WTC11 (cell line): Measurements from ENCODE around the gene SETX. TPM values are rescaled to one million over a fixed set of nuclear protein-coding genes. Genes with fewer than 3 reads are reported as not detected.

Experiments used
- ATAC-seq: fragments of 200-7000 bp; cut with Tn5 transposase; 2 replicates; pipeline ENCODE4 v1.10.0; 2021; ENCODE audit warnings: mild to moderate bottlenecking, moderate library complexity
- CTCF ChIA-PET: fragments of 300-600 bp; sonication (Branson Sonifier 250); formaldehyde crosslinking; loops from one replicate; lab custom pipeline; 2021; ENCODE audit warnings: antibody characterized with exemption; lab: Charles Lee
- POLR2A ChIA-PET: fragments of 350-600 bp; sonication (Branson Sonifier 250); formaldehyde crosslinking; loops from one replicate; lab custom pipeline; 2021; ENCODE audit warnings: antibody characterized with exemption; lab: Charles Lee
- DNase-seq: peaks from one replicate; pipeline ENCODE4 v3.0.0; 2021; ENCODE audit warnings: low spot score
- H3K27ac Mint-ChIP-seq: 2 replicates; pipeline ENCODE4 v1.8.0; 2021; ENCODE audit warnings: mixed read lengths
- H3K27me3 Mint-ChIP-seq: 2 replicates; pipeline ENCODE4 v1.8.0; 2021; ENCODE audit warnings: low read depth, mild to moderate bottlenecking, moderate library complexity, mixed read lengths
- H3K36me3 Mint-ChIP-seq: 2 replicates; pipeline ENCODE4 v1.8.0; 2021; ENCODE audit warnings: mixed read lengths
- H3K4me1 Mint-ChIP-seq: 2 replicates; pipeline ENCODE4 v1.8.0; 2022; ENCODE audit warnings: mixed read lengths
- H3K4me3 Mint-ChIP-seq: 2 replicates; pipeline ENCODE4 v1.8.0; 2021; ENCODE audit warnings: mild to moderate bottlenecking, moderate library complexity, mixed read lengths
- H3K9me3 Mint-ChIP-seq: 2 replicates; pipeline ENCODE4 v1.8.0; 2021; ENCODE audit warnings: mixed read lengths
- ATF2 ChIP-seq: sonication (generic); formaldehyde crosslinking; IDR thresholded peaks from 2 replicates; pipeline ENCODE4 v1.8.1; 2022; ENCODE audit warnings: low read depth, missing genetic modification reagents, borderline replicate concordance
- ATF6 ChIP-seq: sonication (generic); formaldehyde crosslinking; IDR thresholded peaks from 2 replicates; pipeline ENCODE4 v1.8.1; 2023; ENCODE audit warnings: mild to moderate bottlenecking, missing genetic modification reagents
- CBFB ChIP-seq: sonication (generic); formaldehyde crosslinking; IDR thresholded peaks from 2 replicates; pipeline ENCODE4 v1.8.1; 2022; ENCODE audit warnings: mild to moderate bottlenecking, low read depth, missing genetic modification reagents
- CDX4 ChIP-seq: fragments of 250-450 bp; sonication (Bioruptor Pico); IDR thresholded peaks from 2 replicates; pipeline ENCODE4 v1.9.0; 2021; ENCODE audit warnings: moderate library complexity, mild to moderate bottlenecking, inconsistent platforms, borderline replicate concordance
- CREB1 ChIP-seq: sonication (generic); formaldehyde crosslinking; IDR thresholded peaks from 2 replicates; pipeline ENCODE4 v1.8.0; 2023; ENCODE audit warnings: mild to moderate bottlenecking, missing genetic modification reagents
- ELF4 ChIP-seq: sonication (generic); formaldehyde crosslinking; IDR thresholded peaks from 2 replicates; pipeline ENCODE4 v1.8.1; 2022; ENCODE audit warnings: low read depth, mild to moderate bottlenecking, moderate library complexity, missing genetic modification reagents
- ERG ChIP-seq: fragments of 250-450 bp; sonication (Bioruptor Pico); IDR thresholded peaks from 2 replicates; pipeline ENCODE4 v1.8.0; 2021; ENCODE audit warnings: mild to moderate bottlenecking
- ETV6 ChIP-seq: sonication (generic); formaldehyde crosslinking; IDR thresholded peaks from 2 replicates; pipeline ENCODE4 v1.8.1; 2022; ENCODE audit warnings: mild to moderate bottlenecking, missing genetic modification reagents
- FOXK1 ChIP-seq: sonication (generic); formaldehyde crosslinking; IDR thresholded peaks from 2 replicates; pipeline ENCODE4 v1.8.0; 2022; ENCODE audit warnings: mild to moderate bottlenecking, moderate library complexity, missing genetic modification reagents
- GRHL2 ChIP-seq: fragments of 250-450 bp; sonication (Bioruptor Pico); IDR thresholded peaks from 2 replicates; pipeline ENCODE4 v1.8.0; 2022; ENCODE audit warnings: mild to moderate bottlenecking, moderate library complexity; ENCODE audit not compliant: insufficient replicate concordance, severe bottlenecking
- HMGXB4 ChIP-seq: sonication (generic); formaldehyde crosslinking; IDR thresholded peaks from 2 replicates; pipeline ENCODE4 v1.8.1; 2023; ENCODE audit warnings: mild to moderate bottlenecking, moderate library complexity, missing genetic modification reagents
- RORB ChIP-seq: fragments of 250-450 bp; sonication (Bioruptor Pico); IDR thresholded peaks from 2 replicates; pipeline ENCODE4 v1.9.0; 2021; ENCODE audit warnings: mild to moderate bottlenecking
- TEAD4 ChIP-seq: sonication (generic); formaldehyde crosslinking; IDR thresholded peaks from 2 replicates; pipeline ENCODE4 v1.8.0; 2022; ENCODE audit warnings: mild to moderate bottlenecking, missing genetic modification reagents
- TP53 ChIP-seq: sonication (generic); formaldehyde crosslinking; IDR thresholded peaks from 2 replicates; pipeline ENCODE4 v1.8.1; 2023; ENCODE audit warnings: mild to moderate bottlenecking, missing genetic modification reagents
- USF2 ChIP-seq: sonication (generic); formaldehyde crosslinking; IDR thresholded peaks from 2 replicates; pipeline ENCODE4 v1.8.1; 2023; ENCODE audit warnings: mild to moderate bottlenecking, missing genetic modification reagents, moderate library complexity
- ZNF121 ChIP-seq: sonication (generic); formaldehyde crosslinking; IDR thresholded peaks from 2 replicates; pipeline ENCODE4 v1.8.0; 2023; ENCODE audit warnings: missing genetic modification reagents
- ZNF138 ChIP-seq: sonication (generic); formaldehyde crosslinking; conservative IDR thresholded peaks from 2 replicates; pipeline ENCODE4 v1.8.1; 2022; ENCODE audit warnings: mild to moderate bottlenecking, moderate library complexity, missing genetic modification reagents
- ZNF219 ChIP-seq: sonication (generic); formaldehyde crosslinking; IDR thresholded peaks from 2 replicates; pipeline ENCODE4 v1.8.0; 2023; ENCODE audit warnings: missing genetic modification reagents, mild to moderate bottlenecking, borderline replicate concordance
- ZNF263 ChIP-seq: sonication (generic); formaldehyde crosslinking; IDR thresholded peaks from 2 replicates; pipeline ENCODE4 v1.8.1; 2022; ENCODE audit warnings: low read depth, mild to moderate bottlenecking, moderate library complexity, missing genetic modification reagents
- ZNF416 ChIP-seq: fragments of 250-450 bp; sonication (Bioruptor Pico); IDR thresholded peaks from 2 replicates; pipeline ENCODE4 v1.9.0; 2021; ENCODE audit warnings: mild to moderate bottlenecking, inconsistent platforms
- total RNA-seq: library from RNA; stranded (reverse); gene quantifications from 3 replicates; pipeline ENCODE4 v1.2.3, GENCODE V29; 2021

Gene SETX
- total RNA-seq, 1 experiment from 2014 or later: 30.1 TPM

GRCh38 chr9:132366481-132366880, 11.7 kb upstream of the SETX start:
- no peaks in the 10 kb centered on the region for H3K27me3 Mint-ChIP-seq

More at GRCh38 chr9:132366481-132366880, 11.7 kb upstream of the SETX start:
- DNase-seq: no peak
- no peak for TF ChIP-seq CBFB (CRISPR knock-in tag)
- TF ChIP-seq TEAD4 (CRISPR knock-in tag): no peak
- TF ChIP-seq ZNF121: no peak
- TF ChIP-seq ZNF416: no peak
- no peak for TF ChIP-seq ATF2
- TF ChIP-seq CREB1 (CRISPR knock-in tag): no peak
- TF ChIP-seq ETV6 (CRISPR knock-in tag): no peak
- TF ChIP-seq GRHL2 (CRISPR knock-in tag): no peak
- no peak for TF ChIP-seq TP53 (CRISPR knock-in tag)
- TF ChIP-seq CDX4 (CRISPR knock-in tag): no peak
- no peak for TF ChIP-seq RORB (CRISPR knock-in tag)
- no peak for TF ChIP-seq ERG (CRISPR knock-in tag)
- TF ChIP-seq ZNF263 (CRISPR knock-in tag): no peak
- TF ChIP-seq HMGXB4 (CRISPR knock-in tag): no peak
- TF ChIP-seq USF2 (CRISPR knock-in tag): no peak
- no peak for TF ChIP-seq ATF6
- TF ChIP-seq ZNF138 (CRISPR knock-in tag): no peak
- no peak for TF ChIP-seq ELF4 (CRISPR knock-in tag)
- TF ChIP-seq ZNF219 (CRISPR knock-in tag): no peak
- TF ChIP-seq FOXK1 (CRISPR knock-in tag): no peak
- Mint-ChIP-seq H3K36me3 (no peaks in the 10 kb centered on the region), H3K9me3 (no peaks in the 10 kb centered on the region), H3K4me1 (no peaks in the 10 kb centered on the region), H3K27ac (no peak overlapping the region), H3K4me3 (no peak overlapping the region)
- no peak for ATAC-seq
- CTCF ChIA-PET: no interaction called here
- POLR2A ChIA-PET: no interaction called here
